IPS DF 19.7 (cell line): Measurements from ENCODE around the gene KATNAL1.

Experiments
- DNase-seq: peaks from one replicate; pipeline ENCODE4 v3.0.0-alpha.2; 2013; ENCODE audit warnings: low read depth, low spot score

The KATNAL1 gene

DNA sequence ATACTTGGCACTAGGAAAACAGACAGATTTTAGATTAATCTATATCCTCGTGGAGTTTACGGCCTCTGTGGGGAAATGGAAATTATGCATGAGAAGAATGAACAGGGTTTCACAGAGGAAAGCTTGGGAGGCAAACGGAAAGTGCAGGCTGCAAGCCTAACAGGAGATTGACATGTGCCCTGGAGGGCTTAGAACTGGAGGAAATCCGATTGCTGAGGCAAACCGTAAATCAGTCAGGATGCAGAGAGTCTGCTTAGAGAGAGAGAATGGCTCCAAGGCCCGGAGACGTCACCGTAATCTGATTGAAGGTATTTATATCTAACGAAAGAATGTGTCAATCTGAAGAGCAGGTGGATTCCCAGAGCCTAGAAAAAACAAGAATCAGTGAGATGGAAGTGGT is 143.2 kb downstream of the KATNAL1 start:
- DNase-seq, result no peak

DNA sequence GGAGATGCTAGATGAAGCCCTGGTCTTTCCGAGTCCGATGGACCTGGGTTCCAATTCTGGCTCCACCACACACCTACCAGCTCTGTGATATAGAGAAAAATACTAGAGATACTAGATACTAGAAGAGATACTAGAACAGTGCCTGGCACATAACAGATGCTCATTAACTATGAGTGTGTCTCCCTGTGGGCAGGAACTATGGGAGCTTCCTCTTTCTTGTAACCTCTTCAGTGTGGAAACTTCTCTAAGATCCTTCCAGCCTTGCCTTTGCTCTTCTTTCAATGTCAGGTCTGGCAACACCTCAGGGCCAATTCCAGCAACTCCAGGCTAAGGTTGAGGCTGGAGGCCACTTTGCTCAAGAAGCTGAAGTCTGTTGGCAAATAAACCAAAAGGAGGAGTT is 143.9 kb downstream of the KATNAL1 start:
- DNase-seq, result no peak

DNA sequence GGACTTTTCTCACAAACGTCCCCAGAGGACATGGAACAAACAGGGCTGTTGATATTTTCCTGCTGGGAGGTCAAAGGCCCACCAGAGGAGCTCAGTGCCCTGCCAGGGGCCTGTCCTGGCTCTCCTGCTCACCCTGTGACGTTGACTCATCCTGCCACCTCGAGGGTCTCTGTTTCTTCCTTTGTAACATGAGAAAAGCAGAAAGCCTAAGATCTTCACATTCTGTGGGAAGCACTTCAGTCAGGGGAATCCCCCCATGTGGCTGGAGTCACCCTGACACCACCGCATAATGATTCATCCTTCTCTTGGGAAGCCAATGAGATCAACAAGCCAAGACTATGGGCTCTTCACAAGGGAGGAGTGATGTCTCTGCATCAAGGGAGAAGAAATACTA is 147.9 kb downstream of the KATNAL1 start:
- DNase-seq, result no peak

DNA sequence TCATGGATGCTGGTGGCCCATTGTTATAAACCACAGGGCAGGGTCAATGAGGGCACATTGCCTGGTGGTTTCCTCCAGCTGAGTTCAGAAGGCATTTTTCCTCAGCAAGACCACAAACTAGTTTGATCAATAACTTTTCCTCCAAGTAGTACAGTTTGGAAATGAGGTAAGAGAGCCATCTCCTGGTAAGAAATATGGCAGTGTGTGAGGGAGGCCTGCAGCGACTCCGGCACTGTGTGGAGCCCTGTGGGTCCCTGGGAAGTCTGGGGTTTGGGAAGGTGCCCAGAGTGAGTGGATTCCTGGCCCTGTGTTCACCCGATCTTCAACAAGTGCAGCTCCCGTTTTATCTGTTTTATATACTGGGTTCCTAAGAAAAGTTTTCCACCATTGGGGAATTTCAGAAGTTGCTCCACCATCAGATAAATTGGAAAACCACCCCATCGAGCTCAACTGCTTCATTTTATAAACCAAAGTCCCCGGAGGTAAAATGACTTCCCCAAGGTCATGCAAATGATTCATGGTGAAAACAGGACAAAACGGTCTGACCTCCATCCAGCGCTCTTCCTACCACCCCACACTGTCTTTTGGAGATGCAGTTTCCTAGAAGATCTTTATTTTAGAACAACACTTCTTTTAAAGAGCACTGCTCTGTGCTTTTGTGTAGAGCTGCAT is 148.4 kb downstream of the KATNAL1 start:
- no peak for DNase-seq

DNA sequence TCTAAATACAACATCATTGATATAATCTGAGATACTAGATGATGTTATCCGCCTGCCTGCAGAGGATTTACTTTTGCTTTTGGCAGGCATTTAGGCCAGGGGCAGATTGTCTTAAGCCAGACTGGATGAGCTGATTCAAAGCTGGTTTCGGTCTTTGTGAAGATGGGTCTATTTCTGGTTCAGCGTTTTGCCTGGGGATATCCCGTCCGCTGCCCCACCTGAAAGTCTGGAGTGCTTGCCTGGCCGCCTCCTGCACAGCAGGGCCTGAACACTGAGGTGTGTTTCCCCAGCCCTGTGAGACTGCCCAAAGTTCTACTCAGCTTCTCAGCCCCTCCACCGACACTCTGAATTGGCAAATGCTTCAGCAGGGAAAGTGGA is 149.7 kb downstream of the KATNAL1 start:
- DNase-seq, result no peak

DNA sequence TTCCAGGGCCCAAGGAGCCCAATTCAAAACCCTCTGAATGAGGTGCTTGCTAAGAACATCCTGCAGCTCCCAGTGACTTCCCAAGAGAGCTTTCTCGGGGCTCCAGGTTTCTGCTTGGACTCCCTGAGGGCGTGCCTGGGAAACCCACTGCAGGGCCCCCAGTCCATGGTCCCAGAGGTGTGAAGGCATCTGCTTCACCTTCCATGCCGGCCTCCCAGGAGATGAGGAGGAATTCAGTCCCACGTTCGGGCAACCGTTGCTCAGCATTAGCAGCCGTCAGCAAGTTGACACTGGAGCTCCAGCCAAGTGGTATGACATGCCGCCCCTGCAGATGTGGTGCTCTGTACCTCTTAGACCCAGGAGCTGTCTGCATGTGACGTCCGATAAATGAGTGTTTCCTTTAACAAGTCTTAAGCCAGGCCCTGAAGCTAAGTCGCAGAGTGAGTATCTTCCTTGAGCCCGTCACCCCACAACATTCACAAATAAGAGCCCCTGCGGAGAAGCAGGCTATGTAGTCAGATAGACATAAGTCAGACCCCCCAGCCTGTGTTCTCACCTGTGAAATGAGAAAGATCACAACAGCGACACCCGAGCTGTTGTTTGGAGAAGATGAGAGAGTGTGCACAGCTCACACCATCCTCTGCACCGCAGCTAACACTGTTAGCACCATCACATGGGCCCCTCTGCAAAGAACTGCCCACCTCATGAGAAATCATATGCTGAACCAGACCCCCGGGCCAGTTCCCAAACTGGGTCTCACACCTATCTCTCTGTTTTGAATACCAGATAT is 150.3 kb downstream of the KATNAL1 start:
- DNase-seq, result no peak

DNA sequence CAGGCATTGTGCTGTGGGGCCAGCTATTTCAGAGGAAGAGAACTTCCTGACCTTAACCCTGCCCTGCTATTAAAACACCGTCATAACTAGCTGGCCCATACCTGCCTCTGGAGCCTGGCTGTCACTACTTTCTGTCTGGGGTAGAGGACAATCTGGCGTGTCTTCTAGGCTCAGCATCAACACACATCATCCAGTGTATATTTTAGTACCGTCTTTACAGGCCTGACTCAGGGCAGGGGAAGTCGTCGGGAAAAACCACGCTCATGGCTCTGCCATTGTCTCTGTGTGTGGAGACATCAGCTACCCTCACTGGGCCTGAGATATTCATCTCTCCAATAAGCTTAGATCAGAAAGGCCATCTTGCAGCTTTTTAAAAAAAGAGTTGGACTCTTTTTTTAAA is 151.1 kb downstream of the KATNAL1 start:
- no peak for DNase-seq

DNA sequence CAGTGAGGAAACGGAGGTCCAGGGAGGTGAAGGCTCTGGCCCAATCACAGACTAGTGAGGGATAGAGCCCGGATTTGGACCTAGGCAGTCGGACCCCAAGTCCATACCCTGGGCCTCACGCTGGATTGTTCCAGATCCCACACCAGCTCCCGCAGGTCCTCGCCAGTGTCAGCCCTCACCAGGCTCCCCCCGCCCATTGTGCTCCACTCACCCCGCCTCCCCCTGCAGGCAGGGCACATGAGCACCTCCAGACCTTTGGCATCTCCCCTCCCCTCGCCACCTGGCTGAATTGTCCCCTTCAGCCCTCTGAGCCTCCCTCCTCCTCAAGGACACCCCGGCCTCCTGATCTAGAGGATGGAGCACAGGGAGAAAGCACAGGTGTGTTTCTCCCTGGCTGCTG is 152.4 kb downstream of the KATNAL1 start:
- DNase-seq, result no peak

DNA sequence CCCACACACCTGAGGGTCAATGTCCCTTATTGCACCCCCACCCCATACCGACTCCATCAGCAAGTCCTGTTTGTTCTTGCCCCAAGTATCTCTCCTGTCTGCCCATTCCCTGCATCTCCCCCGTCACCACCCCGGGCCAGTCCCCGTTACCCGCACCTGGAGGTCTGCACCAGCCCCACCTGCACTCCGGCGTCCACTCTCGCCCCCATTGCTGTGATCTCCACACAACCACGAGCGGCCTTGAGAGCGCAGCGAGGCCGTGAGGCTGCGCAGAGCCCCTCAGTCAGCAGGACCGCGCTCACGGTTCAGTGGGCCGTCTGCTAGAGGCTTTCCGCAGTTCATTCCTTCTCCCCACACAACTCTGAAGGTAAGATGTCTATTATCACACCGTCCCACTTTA is 152.8 kb downstream of the KATNAL1 start:
- no peak for DNase-seq

DNA sequence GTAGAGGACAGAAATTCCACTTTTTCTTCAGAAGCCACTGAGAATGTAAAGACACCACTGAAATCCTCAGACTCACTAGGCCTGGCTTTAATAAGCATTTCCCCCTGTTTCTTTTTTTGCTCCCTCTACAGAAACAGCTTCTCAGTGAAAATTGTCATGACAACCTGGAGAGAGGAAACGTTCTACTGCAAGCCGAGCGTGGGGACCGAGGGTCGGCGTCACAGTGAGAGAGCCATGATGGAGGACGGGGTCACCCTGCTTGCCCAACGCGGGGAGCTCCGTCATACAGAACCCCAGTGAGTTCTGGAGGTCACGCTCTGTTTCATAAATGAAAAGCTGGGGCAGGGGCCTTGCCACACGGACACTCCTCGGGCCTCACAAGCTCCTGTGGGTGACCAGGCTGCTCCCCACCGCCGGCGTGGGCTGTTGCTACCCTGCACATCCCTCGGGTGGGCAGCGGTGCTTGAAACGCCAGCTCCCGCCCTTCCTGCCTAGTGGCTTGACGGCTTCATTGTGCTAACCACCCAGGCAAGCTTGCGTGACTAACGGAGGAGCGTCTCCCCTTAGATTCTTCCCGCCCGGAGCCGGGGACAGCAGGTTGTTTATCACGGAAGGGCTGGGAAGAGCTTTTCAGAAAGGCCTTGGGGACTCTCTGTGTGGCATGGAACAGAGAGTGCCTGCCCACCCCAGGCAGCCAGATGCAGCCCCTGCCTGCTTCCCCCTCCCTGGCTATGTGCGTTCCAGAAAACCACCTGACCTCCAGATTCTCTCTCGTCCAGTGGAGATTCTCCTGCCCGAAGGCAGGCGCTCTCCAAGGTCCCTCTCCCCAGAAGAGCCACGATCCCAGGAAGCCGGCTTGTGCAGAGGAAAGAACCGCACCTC is 153.6 kb downstream of the KATNAL1 start:
- DNase-seq, result no peak
